Ishikawa (cell line): ENCODE data around the gene GALR2.

ENCODE experiments used
- CEBPB ChIP-seq: IDR thresholded peaks from 2 replicates; pipeline ENCODE4 v1.6.1; 2012
- CREB1 ChIP-seq: IDR thresholded peaks from 2 replicates; pipeline ENCODE4 v1.6.1; 2012; ENCODE audit warnings: low read depth
- EP300 ChIP-seq: IDR thresholded peaks from 2 replicates; pipeline ENCODE4 v1.6.1; 2012; ENCODE audit warnings: borderline replicate concordance
- FOXM1 ChIP-seq: IDR thresholded peaks from 2 replicates; pipeline ENCODE4 v1.6.1; 2012; ENCODE audit warnings: low read depth, borderline replicate concordance
- MAX ChIP-seq: IDR thresholded peaks from 2 replicates; pipeline ENCODE4 v1.6.1; 2012
- RAD21 ChIP-seq: IDR thresholded peaks from 2 replicates; pipeline ENCODE4 v1.6.1; 2012; ENCODE audit warnings: low read depth
- REST ChIP-seq: IDR thresholded peaks from 2 replicates; pipeline ENCODE4 v1.6.1; 2012; ENCODE audit warnings: low read depth, mild to moderate bottlenecking
- TAF1 ChIP-seq: IDR thresholded peaks from 2 replicates; pipeline ENCODE4 v1.6.1; 2012; ENCODE audit warnings: low read depth, mild to moderate bottlenecking
- TCF12 ChIP-seq: IDR thresholded peaks from 2 replicates; pipeline ENCODE4 v1.6.1; 2012; ENCODE audit warnings: low read depth
- YY1 ChIP-seq: IDR thresholded peaks from 2 replicates; pipeline ENCODE4 v1.6.1; 2012; ENCODE audit warnings: low read depth

- no peak for TF ChIP-seq EP300
- no peak for TF ChIP-seq REST
- no peak for TF ChIP-seq CEBPB
- TF ChIP-seq TAF1: no peak
- TF ChIP-seq FOXM1: no peak
- no peak for TF ChIP-seq CREB1
- TF ChIP-seq TCF12: no peak
- no peak for TF ChIP-seq YY1
- TF ChIP-seq RAD21: no peak
- no peak for TF ChIP-seq MAX
Observed at GRCh38 chr17:76039121-76039520, 35.5 kb upstream of the GALR2 start.
